LNCaP clone FGC (cell line): ENCODE measurements around the gene CC2D2B.
"Not testable (repeated sequence)": the region's sequence is repeated elsewhere in the genome, so short reads cannot be mapped to it uniquely, and the experiment has no call there.

Source experiments
- DNase-seq: peaks from one replicate; pipeline ENCODE4 v3.0.0-alpha.2; 2011; ENCODE audit warnings: low read depth
- H3K4me3 ChIP-seq: 2 replicates; pipeline ENCODE4 v1.5.1; 2011; ENCODE audit warnings: mild to moderate bottlenecking, low read depth, low read length, control low read depth
- CTCF ChIP-seq: IDR thresholded peaks from 2 replicates; pipeline ENCODE4 v1.5.1; 2012; ENCODE audit warnings: mild to moderate bottlenecking; ENCODE audit not compliant: control insufficient read depth, insufficient read depth; ENCODE audit errors: extremely low read depth

The CC2D2B gene

GRCh38 chr10:96043893-96044715 lies 136.3 kb downstream of the CC2D2B start:
- H3K4me3 ChIP-seq, result peak overlapping the region; percentile 44
- no peak for DNase-seq

GRCh38 chr10:96044736-96045135 lies 137.0 kb downstream of the CC2D2B start:
- TF ChIP-seq CTCF, result no peak
- no peak for DNase-seq
- H3K4me3 ChIP-seq, result no peak overlapping the region

More at GRCh38 chr10:96043893-96044715, 136.3 kb downstream of the CC2D2B start:
- no peak for TF ChIP-seq CTCF

- H3K4me3 ChIP-seq, result no peak overlapping the region
- no peak for DNase-seq
- no peak for TF ChIP-seq CTCF
Measured at GRCh38 chr10:96046546-96046945, 138.8 kb downstream of the CC2D2B start.

GRCh38 chr10:96047004-96047649 lies 139.4 kb downstream of the CC2D2B start:
- DNase-seq, result no peak
- peak; percentile 41 for TF ChIP-seq CTCF
- H3K4me3 ChIP-seq, result no peak overlapping the region

GRCh38 chr10:96047925-96048324 lies 140.2 kb downstream of the CC2D2B start:
- H3K4me3 ChIP-seq, DNase-seq: not testable (repeated sequence)

- TF ChIP-seq CTCF, result no peak
- H3K4me3 ChIP-seq, result no peak overlapping the region
- no peak for DNase-seq
Measured at GRCh38 chr10:96049340-96049739, 141.6 kb downstream of the CC2D2B start.

GRCh38 chr10:96053985-96054384 lies 146.2 kb downstream of the CC2D2B start:
- no peak for TF ChIP-seq CTCF
- DNase-seq, result no peak
- H3K4me3 ChIP-seq, result no peak overlapping the region
